ENCODE results near the gene DESI1.

DNA sequence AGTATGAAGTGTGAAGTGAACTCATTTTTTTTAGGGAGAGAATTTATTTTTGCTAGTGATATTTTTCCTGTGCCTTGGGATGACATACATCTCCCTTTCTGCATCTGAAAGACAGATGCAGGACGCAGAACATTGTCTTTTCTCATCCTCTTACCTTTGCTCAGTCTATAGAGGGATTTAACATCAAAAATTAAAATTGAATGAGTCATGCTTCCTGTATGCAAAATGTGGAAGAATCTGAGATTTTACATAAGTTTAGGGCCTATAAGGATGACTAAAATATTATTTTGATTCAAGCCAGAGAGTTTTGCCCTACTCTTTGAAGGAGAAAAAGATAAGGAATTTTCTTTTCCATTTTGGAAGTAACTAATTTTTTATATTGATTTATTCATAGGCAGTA, 27.6 kb upstream of the DESI1 start:
- no peak for TF ChIP-seq EZH2 (IDR thresholded peaks at IDR 0.05; ENCODE audit: borderline replicate concordance, insufficient read depth, low read length, poor library complexity, severe bottlenecking)
- TF ChIP-seq, protein P1, sequence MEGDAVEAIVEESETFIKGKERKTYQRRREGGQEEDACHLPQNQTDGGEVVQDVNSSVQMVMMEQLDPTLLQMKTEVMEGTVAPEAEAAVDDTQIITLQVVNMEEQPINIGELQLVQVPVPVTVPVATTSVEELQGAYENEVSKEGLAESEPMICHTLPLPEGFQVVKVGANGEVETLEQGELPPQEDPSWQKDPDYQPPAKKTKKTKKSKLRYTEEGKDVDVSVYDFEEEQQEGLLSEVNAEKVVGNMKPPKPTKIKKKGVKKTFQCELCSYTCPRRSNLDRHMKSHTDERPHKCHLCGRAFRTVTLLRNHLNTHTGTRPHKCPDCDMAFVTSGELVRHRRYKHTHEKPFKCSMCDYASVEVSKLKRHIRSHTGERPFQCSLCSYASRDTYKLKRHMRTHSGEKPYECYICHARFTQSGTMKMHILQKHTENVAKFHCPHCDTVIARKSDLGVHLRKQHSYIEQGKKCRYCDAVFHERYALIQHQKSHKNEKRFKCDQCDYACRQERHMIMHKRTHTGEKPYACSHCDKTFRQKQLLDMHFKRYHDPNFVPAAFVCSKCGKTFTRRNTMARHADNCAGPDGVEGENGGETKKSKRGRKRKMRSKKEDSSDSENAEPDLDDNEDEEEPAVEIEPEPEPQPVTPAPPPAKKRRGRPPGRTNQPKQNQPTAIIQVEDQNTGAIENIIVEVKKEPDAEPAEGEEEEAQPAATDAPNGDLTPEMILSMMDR (IDR thresholded peaks at IDR 0.05; ENCODE audit: poor library complexity, severe bottlenecking) = no peak
- no peak for TF ChIP-seq MXI1 (conservative IDR thresholded peaks at IDR 0.05; ENCODE audit: poor library complexity, severe bottlenecking)
- TF ChIP-seq POLR2AphosphoS5 (IDR thresholded peaks at IDR 0.05) = no peak
- no peak for TF ChIP-seq EP300 (conservative IDR thresholded peaks at IDR 0.05; ENCODE audit: poor library complexity, severe bottlenecking)
- no peak for TF ChIP-seq REST (IDR thresholded peaks at IDR 0.05; ENCODE audit: borderline replicate concordance)

All from neural cell (in vitro differentiated cells).